HCT116 (cell line): ENCODE measurements around the gene SEMA3B. TPM values are rescaled to one million over a fixed set of nuclear protein-coding genes. Genes with fewer than 3 reads are reported as not detected.
A peak's percentile ranks its signal among the peaks of the same experiment; 100 is the strongest.

ENCODE experiments used
- ATAC-seq: fragments of 200-7000 bp; cut with Tn5 transposase; 2 replicates; pipeline ENCODE4 v1.9.1; 2020; ENCODE audit warnings: mild to moderate bottlenecking, moderate library complexity
- BruUV-seq: library from RNA; stranded (reverse); fragments of 400-500 nt; replicated peaks from 2 replicates; lab custom pipeline; 2021; lab: Mats Ljungman, UMichigan
- CTCF ChIA-PET: fragments of 300-600 bp; sonication (Branson Sonifier 250); formaldehyde crosslinking; loops from one replicate; lab custom pipeline; 2021; ENCODE audit warnings: antibody characterized with exemption; lab: Charles Lee
- POLR2A ChIA-PET: fragments of 300-600, 350-600 bp; sonication (Branson Sonifier 250); formaldehyde crosslinking; loops from one replicate; lab custom pipeline; 2021; ENCODE audit warnings: antibody characterized with exemption; lab: Charles Lee
- RAD21 ChIA-PET, 2 experiments: fragments of 300-600 bp; sonication (Branson Sonifier 250); formaldehyde crosslinking; loops; one replicate each; lab custom pipeline; 2023; ENCODE audit warnings: low total read pairs in 2 of 2; ENCODE audit not compliant: uncharacterized antibody in 2 of 2, unreplicated experiment in 2 of 2, low non-redundant PET in 1 of 2; lab: Charles Lee
- DNase-seq: peaks from one replicate; pipeline ENCODE4 v3.0.0-alpha.2; 2010; ENCODE audit warnings: low read depth, low spot score
- H2AFZ ChIP-seq: fragments of 200-600 bp; shearing (Covaris generic), sonication (generic); 2 replicates; pipeline ENCODE4 v1.6.1; 2017; ENCODE audit warnings: low read depth, mixed run types, mixed read lengths, antibody characterized with exemption, low read length; ENCODE audit not compliant: poor library complexity, severe bottlenecking
- H3K27ac ChIP-seq: 2 replicates; pipeline ENCODE4 v1.5.1; 2012; ENCODE audit warnings: low read depth, low read length
- H3K27me3 ChIP-seq: fragments of 200-600 bp; sonication (generic); 2 replicates; pipeline ENCODE4 v1.6.1; 2016; ENCODE audit warnings: mixed run types, low read length, mixed read lengths; ENCODE audit not compliant: insufficient read depth
- H3K36me3 ChIP-seq, 2 experiments: fragments of 200-500 bp in 1 of 2; fragments of 200-600 bp in 1 of 2; sonication (Bioruptor generic) in 1 of 2; sonication (generic) in 1 of 2; 2 replicates each; pipeline versions ENCODE4 v1.5.1 to v1.6.1; 2014 to 2016; ENCODE audit warnings: low read length in 2 of 2, inconsistent platforms in 1 of 2, mixed read lengths in 1 of 2, mixed run types in 1 of 2; ENCODE audit not compliant: insufficient read depth in 2 of 2, control insufficient read depth in 1 of 2
- H3K4me1 ChIP-seq, 2 experiments: fragments of 200-600 bp in 1 of 2; sonication (generic) in 1 of 2; 2 replicates each; pipeline versions ENCODE4 v1.5.1 to v1.6.1; 2012 to 2017; ENCODE audit warnings: low read length in 2 of 2, inconsistent platforms in 1 of 2, mild to moderate bottlenecking in 1 of 2, mixed read lengths in 1 of 2, mixed run types in 1 of 2, moderate library complexity in 1 of 2; ENCODE audit not compliant: insufficient read depth in 2 of 2, control insufficient read depth in 1 of 2
- H3K4me2 ChIP-seq: fragments of 200-600 bp; sonication (generic); 2 replicates; pipeline ENCODE4 v1.6.1; 2017; ENCODE audit warnings: mixed run types, low read length, mixed read lengths
- H3K4me3 ChIP-seq, 2 experiments: fragments of 200-600 bp in 1 of 2; sonication (generic) in 1 of 2; replicated peaks in 1 of 2; 2 replicates each; pipeline ENCODE4 v1.5.1; 2011 to 2016; ENCODE audit warnings: low read length in 2 of 2, control low read depth in 1 of 2, low read depth in 1 of 2, mild to moderate bottlenecking in 1 of 2, mixed read lengths in 1 of 2, mixed run types in 1 of 2
- H3K79me2 ChIP-seq: fragments of 200-600 bp; sonication (generic); 2 replicates; pipeline ENCODE4 v1.6.1; 2017; ENCODE audit warnings: mild to moderate bottlenecking, mixed run types, low read length, moderate library complexity, mixed read lengths; ENCODE audit not compliant: insufficient read depth
- H3K9ac ChIP-seq: fragments of 200-600 bp; sonication (generic); 2 replicates; pipeline ENCODE4 v1.6.1; 2016; ENCODE audit warnings: low read length, mixed read lengths
- H3K9me2 ChIP-seq: fragments of 200-600 bp; sonication (generic), shearing (Covaris generic); 2 replicates; pipeline ENCODE4 v1.6.1; 2017; ENCODE audit warnings: mixed run types, mild to moderate bottlenecking, moderate library complexity; ENCODE audit not compliant: insufficient read depth
- H3K9me3 ChIP-seq, 2 experiments: fragments of 200-500 bp in 1 of 2; fragments of 200-600 bp in 1 of 2; sonication (Bioruptor generic) in 1 of 2; sonication (generic) in 1 of 2; 2 replicates each; pipeline ENCODE4 v1.6.1; 2014 to 2017; ENCODE audit warnings: low read length in 2 of 2, mixed read lengths in 2 of 2, inconsistent platforms in 1 of 2, low read depth in 1 of 2, mild to moderate bottlenecking in 1 of 2, mixed run types in 1 of 2, moderate library complexity in 1 of 2; ENCODE audit not compliant: control insufficient read depth in 1 of 2, insufficient read depth in 1 of 2
- H4K20me1 ChIP-seq: fragments of 200-600 bp; sonication (generic), shearing (Covaris generic); 2 replicates; pipeline ENCODE4 v1.6.1; 2017; ENCODE audit warnings: mixed run types, mild to moderate bottlenecking, moderate library complexity; ENCODE audit not compliant: insufficient read depth
- CBX3 ChIP-seq: IDR thresholded peaks from 2 replicates; pipeline ENCODE4 v1.6.1; 2012; ENCODE audit warnings: low read depth
- CEBPB ChIP-seq: IDR thresholded peaks from 2 replicates; pipeline ENCODE4 v1.6.1; 2012; ENCODE audit warnings: low read depth
- EGR1 ChIP-seq: IDR thresholded peaks from 2 replicates; pipeline ENCODE4 v1.6.1; 2012; ENCODE audit warnings: low read depth
- ELF1 ChIP-seq: IDR thresholded peaks from 2 replicates; pipeline ENCODE4 v1.6.1; 2012; ENCODE audit warnings: low read depth, borderline replicate concordance
- EZH2 ChIP-seq: fragments of 200-600 bp; sonication (generic); IDR thresholded peaks from 2 replicates; pipeline ENCODE4 v1.6.1; 2017; ENCODE audit warnings: antibody characterized with exemption, mixed run types
- EZH2phosphoT487 ChIP-seq: fragments of 200-600 bp; IDR thresholded peaks from 2 replicates; pipeline ENCODE4 v1.6.1; 2018; ENCODE audit warnings: antibody characterized with exemption, borderline replicate concordance
- FOSL1 ChIP-seq: IDR thresholded peaks from 2 replicates; pipeline ENCODE4 v1.6.1; 2012; ENCODE audit warnings: low read depth
- POLR2AphosphoS5 ChIP-seq: IDR thresholded peaks from 2 replicates; pipeline ENCODE4 v1.6.1; 2011; ENCODE audit warnings: mild to moderate bottlenecking, low read depth, low read length, moderate library complexity
- RAD21 ChIP-seq: IDR thresholded peaks from 2 replicates; pipeline ENCODE4 v1.6.1; 2012; ENCODE audit warnings: low read depth, mild to moderate bottlenecking
- SIN3A ChIP-seq: IDR thresholded peaks from 2 replicates; pipeline ENCODE4 v1.6.1; 2012; ENCODE audit warnings: low read depth
- SP1 ChIP-seq: IDR thresholded peaks from 2 replicates; pipeline ENCODE4 v1.6.1; 2012; ENCODE audit warnings: low read depth
- SRF ChIP-seq: IDR thresholded peaks from 2 replicates; pipeline ENCODE4 v1.6.1; 2012; ENCODE audit warnings: low read depth
- ZNF274 ChIP-seq: fragments of 200-500 bp; sonication (Bioruptor generic); IDR thresholded peaks from 2 replicates; pipeline ENCODE4 v1.6.1; 2014; ENCODE audit warnings: mild to moderate bottlenecking, low read depth, low read length, inconsistent platforms
- intact Hi-C: fragments of 100-400 bp; cut with micrococcal nuclease; formaldehyde crosslinking; loops from 2 replicates; pipeline ENCODE4 v1.10.0; 2022
- total RNA-seq: library from RNA; stranded (reverse); gene quantifications from one replicate; pipeline ENCODE4 v1.2.1, GENCODE V29; 2021; ENCODE audit not compliant: unreplicated experiment
- TF ChIP-seq, protein P1 (sequence below): IDR thresholded peaks from 2 replicates; pipeline ENCODE4 v1.6.1; 2012
- TF ChIP-seq, protein P2 (sequence below): IDR thresholded peaks from 2 replicates; pipeline ENCODE4 v1.6.1; 2012
- TF ChIP-seq, protein P3 (sequence below): IDR thresholded peaks from 2 replicates; pipeline ENCODE4 v1.6.1; 2012; ENCODE audit warnings: low read depth
- TF ChIP-seq, protein P4 (sequence below): IDR thresholded peaks from 2 replicates; pipeline ENCODE4 v1.6.1; 2011; ENCODE audit warnings: mild to moderate bottlenecking, low read length, moderate library complexity; ENCODE audit not compliant: insufficient replicate concordance; ENCODE audit errors: extremely low read depth

Gene SEMA3B
- total RNA-seq, 1 experiment from 2014 or later = 46.2 TPM

DNA sequence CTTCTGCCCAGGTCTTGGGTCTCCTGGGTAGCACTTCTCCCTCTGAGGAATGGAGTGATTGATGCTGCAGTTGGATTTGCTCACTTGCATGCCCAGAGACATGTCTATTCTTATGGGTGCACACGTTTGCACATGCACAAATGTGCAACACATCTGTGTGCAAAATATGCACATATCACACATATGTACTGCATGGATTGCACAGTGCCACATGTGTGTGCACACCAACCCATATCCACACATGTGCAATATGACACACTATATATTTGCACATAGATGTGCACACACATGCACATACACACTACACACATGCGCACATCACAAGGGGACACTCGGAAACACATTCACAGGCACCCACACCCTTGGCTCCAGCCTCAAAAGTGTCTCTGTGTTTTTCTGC, 671 bp upstream of the SEMA3B start (continued):
- TF ChIP-seq FOSL1 (no peak), EZH2 (no peak)
- TF ChIP-seq, all 23 proteins: peak for 0

DNA sequence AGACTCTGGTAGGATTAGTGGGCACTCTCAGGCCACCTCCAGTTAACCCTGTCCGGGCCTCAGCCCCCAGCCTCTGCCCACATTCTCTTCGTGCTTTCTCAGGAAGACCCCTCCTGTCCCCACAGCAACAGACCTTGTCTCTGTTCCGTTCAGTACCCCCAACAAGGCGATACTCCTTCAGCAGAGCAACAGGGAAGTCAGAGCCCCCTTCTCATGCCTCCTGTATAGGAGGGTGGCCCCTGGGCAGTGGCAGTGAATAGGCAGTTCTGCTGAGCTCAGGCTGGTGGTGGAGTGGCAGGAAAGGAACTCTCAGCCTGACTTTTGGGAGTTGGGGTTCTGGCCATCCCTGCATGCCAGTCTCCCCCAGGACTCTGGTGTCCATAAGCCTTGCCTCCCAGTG, 513 bp downstream of the SEMA3B start:
- Histone ChIP-seq H3K9ac (peak overlapping the region; percentile 62), H3K36me3 (no peaks in the 10 kb centered on the region), H3K4me2 (peak overlapping the region; percentile 80), H3K4me1 (peaks cover 81 to 95% of the 10 kb centered on the region in 2 experiments), H3K27me3 (no peaks in the 10 kb centered on the region), H4K20me1 (no peaks in the 10 kb centered on the region), H3K79me2 (no peaks in the 10 kb centered on the region), H3K4me3 (peak overlapping the region; percentile 47 to 53), H3K27ac (peak overlapping the region; percentile 88), H2AFZ (no peak overlapping the region), H3K9me3 (no peaks in the 10 kb centered on the region), H3K9me2 (no peaks in the 10 kb centered on the region)
- TF ChIP-seq CEBPB = no peak
- TF ChIP-seq, protein P1, sequence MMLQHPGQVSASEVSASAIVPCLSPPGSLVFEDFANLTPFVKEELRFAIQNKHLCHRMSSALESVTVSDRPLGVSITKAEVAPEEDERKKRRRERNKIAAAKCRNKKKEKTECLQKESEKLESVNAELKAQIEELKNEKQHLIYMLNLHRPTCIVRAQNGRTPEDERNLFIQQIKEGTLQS = no peak
- TF ChIP-seq CBX3 = no peak
- TF ChIP-seq SRF = no peak
- TF ChIP-seq, protein P2, sequence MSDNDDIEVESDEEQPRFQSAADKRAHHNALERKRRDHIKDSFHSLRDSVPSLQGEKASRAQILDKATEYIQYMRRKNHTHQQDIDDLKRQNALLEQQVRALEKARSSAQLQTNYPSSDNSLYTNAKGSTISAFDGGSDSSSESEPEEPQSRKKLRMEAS = no peak
- no peak for TF ChIP-seq ELF1
- TF ChIP-seq, protein P3, sequence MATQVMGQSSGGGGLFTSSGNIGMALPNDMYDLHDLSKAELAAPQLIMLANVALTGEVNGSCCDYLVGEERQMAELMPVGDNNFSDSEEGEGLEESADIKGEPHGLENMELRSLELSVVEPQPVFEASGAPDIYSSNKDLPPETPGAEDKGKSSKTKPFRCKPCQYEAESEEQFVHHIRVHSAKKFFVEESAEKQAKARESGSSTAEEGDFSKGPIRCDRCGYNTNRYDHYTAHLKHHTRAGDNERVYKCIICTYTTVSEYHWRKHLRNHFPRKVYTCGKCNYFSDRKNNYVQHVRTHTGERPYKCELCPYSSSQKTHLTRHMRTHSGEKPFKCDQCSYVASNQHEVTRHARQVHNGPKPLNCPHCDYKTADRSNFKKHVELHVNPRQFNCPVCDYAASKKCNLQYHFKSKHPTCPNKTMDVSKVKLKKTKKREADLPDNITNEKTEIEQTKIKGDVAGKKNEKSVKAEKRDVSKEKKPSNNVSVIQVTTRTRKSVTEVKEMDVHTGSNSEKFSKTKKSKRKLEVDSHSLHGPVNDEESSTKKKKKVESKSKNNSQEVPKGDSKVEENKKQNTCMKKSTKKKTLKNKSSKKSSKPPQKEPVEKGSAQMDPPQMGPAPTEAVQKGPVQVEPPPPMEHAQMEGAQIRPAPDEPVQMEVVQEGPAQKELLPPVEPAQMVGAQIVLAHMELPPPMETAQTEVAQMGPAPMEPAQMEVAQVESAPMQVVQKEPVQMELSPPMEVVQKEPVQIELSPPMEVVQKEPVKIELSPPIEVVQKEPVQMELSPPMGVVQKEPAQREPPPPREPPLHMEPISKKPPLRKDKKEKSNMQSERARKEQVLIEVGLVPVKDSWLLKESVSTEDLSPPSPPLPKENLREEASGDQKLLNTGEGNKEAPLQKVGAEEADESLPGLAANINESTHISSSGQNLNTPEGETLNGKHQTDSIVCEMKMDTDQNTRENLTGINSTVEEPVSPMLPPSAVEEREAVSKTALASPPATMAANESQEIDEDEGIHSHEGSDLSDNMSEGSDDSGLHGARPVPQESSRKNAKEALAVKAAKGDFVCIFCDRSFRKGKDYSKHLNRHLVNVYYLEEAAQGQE = no peak
- TF ChIP-seq SIN3A = no peak
- no peak for TF ChIP-seq FOSL1
- TF ChIP-seq, protein P4, sequence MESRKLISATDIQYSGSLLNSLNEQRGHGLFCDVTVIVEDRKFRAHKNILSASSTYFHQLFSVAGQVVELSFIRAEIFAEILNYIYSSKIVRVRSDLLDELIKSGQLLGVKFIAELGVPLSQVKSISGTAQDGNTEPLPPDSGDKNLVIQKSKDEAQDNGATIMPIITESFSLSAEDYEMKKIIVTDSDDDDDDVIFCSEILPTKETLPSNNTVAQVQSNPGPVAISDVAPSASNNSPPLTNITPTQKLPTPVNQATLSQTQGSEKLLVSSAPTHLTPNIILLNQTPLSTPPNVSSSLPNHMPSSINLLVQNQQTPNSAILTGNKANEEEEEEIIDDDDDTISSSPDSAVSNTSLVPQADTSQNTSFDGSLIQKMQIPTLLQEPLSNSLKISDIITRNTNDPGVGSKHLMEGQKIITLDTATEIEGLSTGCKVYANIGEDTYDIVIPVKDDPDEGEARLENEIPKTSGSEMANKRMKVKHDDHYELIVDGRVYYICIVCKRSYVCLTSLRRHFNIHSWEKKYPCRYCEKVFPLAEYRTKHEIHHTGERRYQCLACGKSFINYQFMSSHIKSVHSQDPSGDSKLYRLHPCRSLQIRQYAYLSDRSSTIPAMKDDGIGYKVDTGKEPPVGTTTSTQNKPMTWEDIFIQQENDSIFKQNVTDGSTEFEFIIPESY = no peak
- no peak for TF ChIP-seq EZH2
- TF ChIP-seq EGR1 = no peak
- no peak for TF ChIP-seq POLR2AphosphoS5
- no peak for TF ChIP-seq ZNF274
- no peak for TF ChIP-seq SP1
- no peak for TF ChIP-seq EZH2phosphoT487
- no peak for TF ChIP-seq RAD21
- BruUV-seq = no TSS peak
- no peak for DNase-seq
- no peak for ATAC-seq
- ChIA-PET RAD21 (interaction anchor here (0.8 to 1.5 kb wide), 2 partner anchors 9 to 42 kb away, joined by 3 to 6 read pairs; no protein-coding TSS in a partner anchor), POLR2A (no interaction called here), CTCF (interaction anchor here (0.7 to 3.4 kb wide), 6 partner anchors 9 to 75 kb away, joined by 3 to 27 read pairs (median 4); no protein-coding TSS in a partner anchor)
- intact Hi-C loops = no loop called here
